ENCODE data around the gene SMARCA2.

Gene SMARCA2

DNA sequence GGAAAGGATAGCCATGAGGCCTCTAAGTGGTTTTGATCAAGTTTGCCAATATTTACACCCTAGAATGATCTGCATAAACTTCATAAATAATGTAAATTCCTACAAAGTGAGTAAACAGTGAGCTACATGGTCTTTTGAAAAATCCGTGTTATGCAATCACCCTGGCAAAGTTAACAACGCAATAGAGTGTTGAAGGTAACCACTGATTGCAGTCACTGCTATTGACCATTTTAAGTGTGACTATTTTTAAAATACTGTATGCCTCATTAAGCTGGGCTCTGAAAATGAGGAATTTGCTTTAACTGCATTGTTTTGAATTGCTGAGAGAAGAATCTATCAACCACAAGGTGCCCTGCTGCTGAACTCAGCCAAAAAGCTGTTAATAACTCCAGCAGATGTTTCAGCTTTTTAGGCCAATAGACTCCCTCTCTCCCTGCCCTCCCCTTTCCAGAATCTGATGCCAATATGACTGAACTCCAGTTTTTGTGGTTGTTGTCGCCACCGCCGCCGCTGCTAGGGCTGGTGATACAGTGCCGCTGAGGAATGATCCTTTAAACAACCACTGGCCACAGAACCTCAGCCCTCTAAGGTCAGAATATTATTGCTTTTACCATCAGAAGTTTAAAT, 35.3 kb upstream of the SMARCA2 start:
- TF ChIP-seq, protein P1, sequence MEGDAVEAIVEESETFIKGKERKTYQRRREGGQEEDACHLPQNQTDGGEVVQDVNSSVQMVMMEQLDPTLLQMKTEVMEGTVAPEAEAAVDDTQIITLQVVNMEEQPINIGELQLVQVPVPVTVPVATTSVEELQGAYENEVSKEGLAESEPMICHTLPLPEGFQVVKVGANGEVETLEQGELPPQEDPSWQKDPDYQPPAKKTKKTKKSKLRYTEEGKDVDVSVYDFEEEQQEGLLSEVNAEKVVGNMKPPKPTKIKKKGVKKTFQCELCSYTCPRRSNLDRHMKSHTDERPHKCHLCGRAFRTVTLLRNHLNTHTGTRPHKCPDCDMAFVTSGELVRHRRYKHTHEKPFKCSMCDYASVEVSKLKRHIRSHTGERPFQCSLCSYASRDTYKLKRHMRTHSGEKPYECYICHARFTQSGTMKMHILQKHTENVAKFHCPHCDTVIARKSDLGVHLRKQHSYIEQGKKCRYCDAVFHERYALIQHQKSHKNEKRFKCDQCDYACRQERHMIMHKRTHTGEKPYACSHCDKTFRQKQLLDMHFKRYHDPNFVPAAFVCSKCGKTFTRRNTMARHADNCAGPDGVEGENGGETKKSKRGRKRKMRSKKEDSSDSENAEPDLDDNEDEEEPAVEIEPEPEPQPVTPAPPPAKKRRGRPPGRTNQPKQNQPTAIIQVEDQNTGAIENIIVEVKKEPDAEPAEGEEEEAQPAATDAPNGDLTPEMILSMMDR (IDR thresholded peaks at IDR 0.05; ENCODE audit: low read depth, low read length), result no peak
- H3K4me3 ChIP-seq (ENCODE audit: low read depth, low read length), result no peak overlapping the region

DNA sequence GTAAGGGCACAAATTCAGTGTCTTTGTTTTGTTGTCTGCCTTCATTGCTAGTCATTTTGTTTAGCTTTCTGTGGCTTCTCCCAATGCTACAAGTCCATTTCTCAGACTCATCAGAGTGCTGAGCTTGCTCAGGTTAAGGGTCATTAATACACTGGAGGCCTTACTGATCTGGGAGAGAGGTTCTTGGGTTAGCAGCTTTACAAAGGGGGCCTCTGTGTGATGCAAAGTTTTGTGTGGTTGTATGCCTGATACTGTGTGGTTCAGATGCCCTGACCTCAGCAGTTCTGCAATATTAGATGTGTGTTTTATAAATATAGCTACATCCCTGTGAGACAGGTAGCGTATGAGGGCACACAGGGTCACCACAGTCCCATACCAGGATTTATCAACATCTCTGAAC, 34.8 kb upstream of the SMARCA2 start:
- TF ChIP-seq, protein P1 (IDR thresholded peaks at IDR 0.05; ENCODE audit: low read depth, low read length), result no peak
- no peak overlapping the region for H3K4me3 ChIP-seq (ENCODE audit: low read depth, low read length)

DNA sequence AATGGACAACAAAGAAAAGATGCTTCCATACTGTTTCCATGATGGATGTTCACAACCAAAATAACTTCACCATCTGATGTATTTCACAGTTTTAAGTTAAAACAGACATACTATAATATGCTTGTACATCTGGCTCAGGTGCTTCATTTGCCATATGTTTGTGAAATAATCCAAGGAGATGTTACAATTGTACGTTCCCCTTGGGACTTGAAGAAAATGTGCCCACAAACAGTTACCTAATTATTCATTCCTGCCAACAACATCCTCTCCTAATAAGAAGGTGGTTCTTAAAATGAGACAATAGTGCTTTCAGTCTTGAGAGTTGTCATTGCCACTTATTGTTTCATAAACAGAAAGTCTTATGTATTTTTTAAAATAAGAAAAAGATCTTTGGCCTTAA, 33.1 kb upstream of the SMARCA2 start:
- no peak overlapping the region for H3K4me3 ChIP-seq (ENCODE audit: low read depth, low read length)
- TF ChIP-seq, protein P1 (IDR thresholded peaks at IDR 0.05; ENCODE audit: low read depth, low read length), result no peak

DNA sequence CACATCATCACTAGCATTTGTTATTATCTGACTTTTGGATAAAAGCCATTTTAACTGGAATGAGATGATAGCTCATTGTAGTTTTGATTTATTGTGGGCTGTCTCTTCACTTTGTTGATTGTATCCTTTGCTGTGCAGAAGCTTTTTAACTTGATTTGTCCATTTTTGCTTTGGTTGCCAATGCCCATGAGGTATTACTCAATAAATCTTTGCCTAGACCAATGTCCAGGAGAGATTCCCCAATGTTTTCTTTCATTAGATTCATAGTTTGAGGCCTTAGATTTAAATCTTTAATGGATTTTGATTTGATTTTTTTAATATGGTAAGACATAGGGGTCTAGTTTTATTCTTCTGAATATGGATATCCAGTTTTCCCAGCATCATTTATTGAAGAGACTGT, 28.8 kb upstream of the SMARCA2 start:
- TF ChIP-seq, protein P1 (IDR thresholded peaks at IDR 0.05; ENCODE audit: low read depth, low read length), result no peak
- no peak overlapping the region for H3K4me3 ChIP-seq (ENCODE audit: low read depth, low read length)

DNA sequence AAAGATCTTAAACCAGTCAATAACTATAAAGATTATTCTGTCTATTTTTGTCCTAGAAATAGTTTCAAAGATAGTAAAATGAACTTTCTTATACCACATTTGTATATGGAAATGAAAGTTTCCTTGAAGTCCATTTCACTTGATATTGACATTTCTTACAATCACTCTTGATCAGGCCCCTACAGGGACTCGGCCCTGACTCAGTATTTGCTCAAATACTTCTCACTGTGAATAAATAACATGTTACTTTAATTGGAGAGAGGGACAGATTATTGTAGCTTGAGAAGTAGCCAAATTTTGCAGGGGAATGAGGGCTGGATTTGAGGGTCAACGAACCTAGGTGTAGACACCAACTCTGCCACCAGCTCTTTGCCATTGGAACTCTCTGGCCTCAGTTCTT, 25.6 kb upstream of the SMARCA2 start:
- TF ChIP-seq, protein P1 (IDR thresholded peaks at IDR 0.05; ENCODE audit: low read depth, low read length), result no peak
- no peak overlapping the region for H3K4me3 ChIP-seq (ENCODE audit: low read depth, low read length)

DNA sequence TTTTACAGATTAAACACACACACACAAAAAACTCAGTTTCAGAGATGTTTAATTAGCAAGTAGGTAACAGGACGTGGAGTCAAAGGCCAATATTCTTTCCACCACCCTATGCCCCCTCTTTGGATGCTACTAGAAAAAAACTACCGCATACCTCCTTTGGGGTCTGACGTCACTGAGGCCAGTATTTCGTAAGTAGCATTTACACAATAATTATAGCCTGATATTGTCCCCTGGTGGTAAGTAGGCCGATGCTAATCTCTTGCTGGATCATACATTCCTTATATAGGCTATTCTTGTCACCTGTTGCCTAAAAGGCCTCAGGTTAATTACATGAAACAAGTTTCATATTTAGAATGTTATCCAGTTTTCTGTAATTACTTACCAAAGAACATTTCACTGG, 21.0 kb upstream of the SMARCA2 start:
- TF ChIP-seq, protein P1 (IDR thresholded peaks at IDR 0.05; ENCODE audit: low read depth, low read length), result no peak
- no peak overlapping the region for H3K4me3 ChIP-seq (ENCODE audit: low read depth, low read length)

DNA sequence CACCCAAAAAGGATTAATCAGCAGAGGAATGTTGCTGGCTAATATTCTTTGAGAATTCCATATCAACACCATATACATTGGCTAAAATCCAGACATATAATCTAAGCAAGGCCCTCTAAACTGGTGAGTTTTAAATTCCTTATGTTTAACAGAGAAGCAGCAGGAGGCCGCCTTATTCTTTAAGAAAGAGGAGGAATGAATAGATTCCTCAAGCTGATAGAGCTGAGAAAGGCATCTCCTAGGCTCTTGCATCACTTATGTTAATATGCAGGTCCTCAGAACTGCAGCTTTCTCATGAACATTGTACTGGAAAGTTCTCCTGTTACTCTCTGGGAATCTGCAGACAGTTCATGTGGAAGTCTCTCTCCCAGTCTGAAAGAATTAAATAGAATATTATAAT, 20.1 kb upstream of the SMARCA2 start:
- no peak overlapping the region for H3K4me3 ChIP-seq (ENCODE audit: low read depth, low read length)
- TF ChIP-seq, protein P1 (IDR thresholded peaks at IDR 0.05; ENCODE audit: low read depth, low read length), result no peak

Data from WI38 (cell line).